Activated T-cell treated with anti-CD3 and anti-CD28 coated beads for 24 hours (primary cell): Measurements from ENCODE around the gene LIN52.

Experiments
- DNase-seq: peaks from one replicate; pipeline ENCODE4 v3.0.0-alpha.2; 2020; ENCODE audit warnings: low read depth

LIN52 gene

GRCh38 chr14:74194506-74195274, 109.9 kb downstream of the LIN52 start:
- no peak for DNase-seq

GRCh38 chr14:74195623-74196022, 110.9 kb downstream of the LIN52 start:
- DNase-seq: no peak

GRCh38 chr14:74198441-74199234, 113.9 kb downstream of the LIN52 start:
- DNase-seq: no peak

DNA sequence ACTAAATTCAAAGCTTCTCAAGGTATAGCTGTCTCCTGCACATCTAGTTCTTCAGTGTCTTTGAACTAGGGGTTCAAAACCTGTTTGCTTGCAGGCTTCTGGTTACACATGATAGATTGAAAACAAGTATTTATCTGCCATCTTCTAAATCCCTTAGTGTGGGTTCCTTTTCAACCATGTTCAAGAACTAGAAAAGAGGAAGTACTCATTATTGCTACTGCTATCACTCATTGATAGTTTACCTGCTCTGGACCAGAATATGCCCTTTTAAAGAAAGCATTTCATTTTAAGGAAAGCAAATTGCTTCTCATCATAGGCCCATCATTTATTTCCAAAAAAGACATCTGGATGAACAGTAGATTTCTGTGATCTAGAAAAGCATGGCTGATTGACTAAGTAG, 117.4 kb downstream of the LIN52 start:
- no peak for DNase-seq

GRCh38 chr14:74203639-74204038, 118.9 kb downstream of the LIN52 start:
- DNase-seq: no peak

- no peak for DNase-seq
These were observed 119.7 kb downstream of the LIN52 start for GRCh38 chr14:74204491-74204890.

DNA sequence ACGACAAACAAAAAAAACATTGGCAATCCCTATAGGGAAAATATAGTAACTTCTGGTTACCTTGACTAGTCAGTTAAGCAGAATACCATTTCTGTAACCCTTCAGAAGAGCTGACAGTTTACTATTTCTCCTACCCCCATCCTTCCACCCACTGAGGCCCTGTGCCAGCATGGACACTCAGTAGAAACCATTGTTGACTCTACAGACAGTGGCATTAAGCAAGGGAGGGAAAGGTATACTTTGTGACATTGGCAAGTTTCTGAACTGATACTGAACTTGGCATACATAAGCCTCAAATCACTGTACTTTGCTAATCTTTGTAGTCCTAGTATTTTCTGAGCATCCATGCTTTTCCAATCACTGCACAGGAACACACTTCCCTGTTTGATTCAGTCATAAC, 121.1 kb downstream of the LIN52 start:
- DNase-seq: no peak

DNA sequence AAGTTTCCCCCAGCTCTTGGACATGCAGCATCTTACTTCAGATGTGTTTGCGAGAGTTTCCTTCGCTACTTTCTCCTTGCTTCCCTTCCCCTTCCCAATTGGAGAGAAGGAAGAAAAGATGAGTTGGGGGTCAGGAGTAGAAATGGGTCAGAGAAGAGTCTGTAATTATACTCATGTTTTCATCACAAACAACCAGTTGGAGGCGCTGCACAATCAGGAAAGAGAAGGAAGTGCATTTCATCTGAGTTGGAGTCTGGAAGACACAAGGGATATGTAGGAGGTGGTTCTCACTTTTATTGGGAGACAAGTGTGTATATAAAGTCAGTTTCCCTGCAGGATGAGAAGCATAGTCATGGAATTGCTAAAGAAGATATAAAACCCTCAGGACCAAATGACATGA, 123.2 kb downstream of the LIN52 start:
- no peak for DNase-seq

- DNase-seq: no peak
These were observed 123.9 kb downstream of the LIN52 start for GRCh38 chr14:74208642-74209041.

DNA sequence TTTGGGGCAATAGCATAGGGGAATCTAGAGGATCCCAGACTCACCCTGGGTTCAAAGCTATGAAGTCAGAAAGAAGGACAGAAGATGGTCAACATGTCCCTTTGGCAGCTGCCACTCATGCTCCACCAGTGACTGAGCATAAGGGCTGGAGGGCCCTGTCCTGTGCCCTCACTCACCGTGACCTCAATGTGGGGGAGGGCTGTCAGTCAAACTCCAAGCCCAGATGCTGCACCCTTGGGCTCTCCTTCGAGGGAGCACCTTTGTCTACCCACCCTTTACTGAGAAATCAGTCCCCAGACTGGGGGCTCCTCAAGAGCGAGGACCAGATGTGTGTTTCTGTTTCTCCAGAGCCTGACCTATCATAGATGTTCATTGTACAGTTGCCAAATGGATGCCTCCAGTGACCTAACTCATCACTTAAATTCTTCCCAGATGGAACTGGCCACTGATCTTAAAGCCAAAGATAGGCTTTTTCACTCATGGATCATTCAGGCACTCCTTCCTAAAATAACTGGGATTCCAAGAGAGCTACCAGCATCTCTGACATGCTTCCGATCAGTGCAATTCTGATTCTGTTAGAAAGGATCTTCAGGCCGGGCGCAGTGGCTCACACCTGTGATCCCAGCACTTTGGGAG, 127.3 kb downstream of the LIN52 start:
- no peak for DNase-seq

DNA sequence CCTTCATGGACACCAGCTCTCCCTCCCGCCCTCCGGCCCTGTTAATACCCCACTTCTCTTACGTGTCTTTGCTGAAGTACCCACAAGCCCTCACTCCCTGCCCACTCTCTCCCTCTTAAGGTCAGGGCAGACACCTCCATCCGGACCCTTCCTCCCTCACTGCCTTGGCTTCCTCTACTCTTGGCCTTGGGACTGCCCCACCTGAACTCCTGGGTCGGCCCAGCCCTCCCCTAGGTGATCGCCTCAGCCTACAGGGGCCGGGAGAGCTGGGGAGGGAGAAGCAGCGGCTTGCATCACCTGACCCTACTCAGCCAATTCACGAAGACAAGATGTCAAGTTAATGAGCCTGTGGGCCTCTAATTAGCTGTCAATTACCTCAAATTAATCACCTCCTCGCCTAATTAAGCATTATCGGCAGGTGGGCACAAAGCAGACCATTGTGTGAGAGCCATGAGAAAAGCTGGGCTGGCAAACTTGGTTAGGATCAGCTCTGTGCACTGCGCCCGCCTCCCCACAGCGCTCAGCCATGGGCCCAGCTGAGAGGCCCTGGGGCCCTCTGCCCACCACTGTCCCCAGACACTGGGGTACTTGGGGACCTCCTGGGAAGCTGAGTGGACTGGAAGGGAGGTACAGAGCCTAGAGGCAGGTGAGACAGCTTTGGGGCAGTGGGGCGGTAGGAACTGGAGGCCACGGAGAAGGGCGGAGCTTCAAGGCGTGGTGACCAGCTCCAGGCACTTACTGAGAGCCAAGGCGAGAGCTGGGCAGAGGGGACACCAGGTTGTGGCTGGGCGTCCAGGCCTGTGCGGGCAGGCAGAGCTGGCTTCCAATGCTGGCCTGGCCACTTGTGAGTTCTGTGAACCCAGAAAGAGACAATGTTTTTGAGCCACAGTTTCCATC, 129.4 kb downstream of the LIN52 start:
- DNase-seq: no peak

DNA sequence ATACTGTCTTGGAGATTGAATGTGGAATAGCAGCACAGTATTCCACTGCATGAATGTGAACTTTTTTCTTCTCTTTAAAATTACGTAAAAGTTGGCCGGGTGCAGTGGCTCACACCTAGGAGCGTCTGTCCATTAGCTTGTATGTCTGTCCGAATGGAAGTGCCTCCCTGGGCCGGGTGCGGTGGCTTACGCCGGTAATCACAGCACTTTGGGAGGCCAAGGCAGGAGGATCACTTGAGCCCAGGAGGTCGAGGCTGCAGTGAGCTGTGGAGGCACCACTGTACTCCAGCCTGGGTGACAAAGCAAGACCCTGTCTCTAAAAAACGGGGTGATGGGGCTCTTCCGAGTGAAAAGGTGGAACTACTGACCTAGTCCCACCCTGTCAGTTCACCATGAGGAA, 131.9 kb downstream of the LIN52 start:
- DNase-seq: no peak

DNA sequence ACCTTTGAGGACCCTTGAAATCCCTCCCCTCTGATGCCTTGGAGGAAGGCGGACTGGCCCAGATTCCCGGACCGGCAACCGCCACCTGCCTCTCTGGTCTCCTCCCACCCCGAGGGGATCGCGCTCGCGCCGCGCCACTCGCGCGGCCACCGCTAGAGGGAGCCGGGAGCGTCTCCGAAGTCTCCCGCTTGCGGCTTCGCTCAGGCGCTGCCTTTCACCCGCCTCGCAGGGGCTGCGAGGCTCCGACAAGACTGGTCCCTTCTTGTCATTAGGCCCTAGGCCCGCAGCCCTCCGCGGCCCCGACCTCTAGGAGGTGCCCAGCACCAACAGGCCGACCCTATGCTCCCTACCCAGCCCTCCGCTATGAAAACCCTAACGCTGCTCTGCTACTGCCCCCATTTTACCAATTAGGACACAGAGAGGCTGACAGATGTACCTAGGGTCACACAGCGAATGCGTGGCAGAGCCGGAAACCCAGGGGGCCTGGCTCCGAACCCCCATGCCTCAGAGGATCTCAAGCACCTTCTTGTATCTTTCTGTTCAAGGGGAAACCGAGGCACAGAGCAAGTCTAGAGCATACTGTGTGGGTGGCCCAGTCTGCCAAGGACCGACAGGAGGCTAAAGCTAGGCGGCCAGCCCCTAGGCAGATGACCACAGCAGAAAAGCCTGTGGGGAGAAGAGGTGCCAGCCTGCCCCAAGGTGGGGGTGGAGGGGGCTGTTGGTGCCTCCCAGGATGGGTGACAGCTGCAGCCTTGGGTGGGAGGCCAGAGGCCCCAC, 133.1 kb downstream of the LIN52 start:
- peak; percentile 71 for DNase-seq

- no peak for DNase-seq
These were observed 133.7 kb downstream of the LIN52 start for GRCh38 chr14:74218462-74218861.

- DNase-seq: no peak
These were observed 134.8 kb downstream of the LIN52 start for GRCh38 chr14:74219277-74220205.

DNA sequence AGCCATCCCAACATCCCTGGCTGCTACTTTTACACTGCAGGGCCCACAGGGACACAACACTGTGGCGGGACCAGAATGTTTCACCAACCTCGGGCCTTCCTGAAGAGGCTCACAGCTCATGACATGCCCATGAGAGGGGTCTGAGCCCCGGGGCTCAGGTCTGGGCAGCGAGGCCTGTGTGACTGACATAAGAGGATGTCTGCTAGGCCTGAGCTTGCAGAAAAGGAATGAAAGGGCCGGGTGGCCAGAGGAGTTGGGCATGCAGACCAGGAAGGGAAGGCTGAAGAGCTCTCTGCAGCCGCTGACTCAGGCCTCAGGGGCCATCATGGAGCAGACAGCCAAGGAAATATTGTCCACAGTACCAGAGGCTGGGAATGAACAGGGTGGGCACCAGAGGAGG, 136.2 kb downstream of the LIN52 start:
- no peak for DNase-seq

- DNase-seq: no peak
These were observed 137.0 kb downstream of the LIN52 start for GRCh38 chr14:74221741-74222140.

- DNase-seq: no peak
These were observed 138.3 kb downstream of the LIN52 start for GRCh38 chr14:74223016-74223415.

DNA sequence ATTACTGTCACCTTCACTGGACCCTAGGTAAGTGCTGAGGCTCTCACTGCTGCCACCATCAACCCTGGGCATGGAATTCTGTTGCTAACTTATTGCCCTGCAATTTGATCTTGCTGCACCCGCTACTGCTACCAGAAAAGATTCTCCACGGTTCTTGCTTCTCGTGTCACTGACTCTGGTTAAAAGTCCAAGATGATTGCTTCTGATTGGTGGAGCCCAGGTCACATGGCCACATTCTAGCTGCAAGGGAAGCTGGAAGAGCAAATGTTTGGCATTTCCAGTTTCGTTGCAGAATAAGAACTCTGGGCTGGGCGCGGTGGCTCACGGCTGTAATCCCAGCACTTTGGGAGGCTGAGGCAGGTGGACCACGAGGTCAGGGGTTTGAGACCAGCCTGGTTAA, 147.0 kb downstream of the LIN52 start:
- no peak for DNase-seq

DNA sequence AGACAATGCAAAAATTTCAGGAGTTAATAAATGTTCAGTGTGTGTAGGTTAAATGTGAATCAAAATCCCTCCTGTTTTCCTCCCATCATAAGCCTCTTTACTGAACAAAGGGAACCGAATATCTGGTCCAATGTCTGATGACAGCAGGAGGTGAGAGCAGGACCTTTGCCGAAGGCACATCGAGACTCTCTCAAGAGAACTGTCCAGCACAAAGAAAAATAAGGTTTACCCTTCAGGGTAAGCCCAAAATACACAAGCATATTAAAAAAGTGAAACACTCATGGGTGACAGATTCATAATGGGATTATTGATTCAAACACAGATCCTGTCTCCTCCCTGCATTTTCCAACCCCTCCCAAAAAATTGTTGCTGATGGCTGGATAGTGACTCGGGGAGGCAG, 150.3 kb downstream of the LIN52 start:
- no peak for DNase-seq
